OCI-LY7 (cell line): ENCODE data around the gene ECEL1. TPM values are rescaled to one million over a fixed set of nuclear protein-coding genes. Genes with fewer than 3 reads are reported as not detected.

Experiments
- BruUV-seq: library from RNA; stranded (reverse); fragments of 400-500 nt; replicated peaks from 2 replicates; lab custom pipeline; 2021; lab: Mats Ljungman, UMichigan
- CTCF ChIA-PET: fragments of 300-600 bp; sonication (Branson Sonifier 250); formaldehyde crosslinking; loops from one replicate; lab custom pipeline; 2022; ENCODE audit warnings: antibody characterized with exemption; ENCODE audit not compliant: unreplicated experiment; lab: Charles Lee
- POLR2A ChIA-PET: fragments of 300-600 bp; sonication (Branson Sonifier 250); formaldehyde crosslinking; loops from one replicate; lab custom pipeline; 2022; ENCODE audit warnings: antibody characterized with exemption; lab: Charles Lee
- DNase-seq: peaks from one replicate; pipeline ENCODE4 v3.0.0-alpha.2; 2015; ENCODE audit warnings: low spot score
- H2AFZ ChIP-seq: fragments of 200-600 bp; sonication (generic), shearing (Covaris generic); 2 replicates; pipeline ENCODE4 v1.6.1; 2014; ENCODE audit warnings: mild to moderate bottlenecking, antibody characterized with exemption, low read length, moderate library complexity
- H3K27ac ChIP-seq: fragments of 200-600 bp; sonication (generic); 2 replicates; pipeline ENCODE4 v1.5.1; 2014; ENCODE audit warnings: mixed run types, low read depth, mild to moderate bottlenecking, moderate library complexity, low read length, inconsistent platforms; ENCODE audit not compliant: poor library complexity, severe bottlenecking
- H3K36me3 ChIP-seq: fragments of 200-600 bp; sonication (generic); 2 replicates; pipeline ENCODE4 v1.6.1; 2014; ENCODE audit warnings: mild to moderate bottlenecking, antibody characterized with exemption, low read length, moderate library complexity, mixed read lengths; ENCODE audit not compliant: insufficient read depth
- H3K4me1 ChIP-seq: fragments of 200-600 bp; sonication (generic); 2 replicates; pipeline ENCODE4 v1.5.1; 2014; ENCODE audit warnings: mild to moderate bottlenecking, low read length; ENCODE audit not compliant: insufficient read depth, poor library complexity, severe bottlenecking
- H3K4me2 ChIP-seq: fragments of 200-600 bp; sonication (generic); 2 replicates; pipeline ENCODE4 v1.6.1; 2014; ENCODE audit warnings: mild to moderate bottlenecking, low read length
- H3K4me3 ChIP-seq: fragments of 200-600 bp; sonication (generic); 2 replicates; pipeline ENCODE4 v1.5.1; 2014; ENCODE audit warnings: mild to moderate bottlenecking, low read depth, low read length; ENCODE audit not compliant: poor library complexity, severe bottlenecking
- H3K79me2 ChIP-seq: fragments of 200-600 bp; sonication (generic); 2 replicates; pipeline ENCODE4 v1.6.1; 2016; ENCODE audit warnings: low read depth, mild to moderate bottlenecking, low read length, moderate library complexity, mixed read lengths; ENCODE audit not compliant: insufficient read depth
- H3K9me2 ChIP-seq: fragments of 200-600 bp; sonication (generic); 2 replicates; pipeline ENCODE4 v1.6.1; 2016; ENCODE audit warnings: mild to moderate bottlenecking, low read length, mixed read lengths; ENCODE audit not compliant: insufficient read depth
- H3K9me3 ChIP-seq: fragments of 200-600 bp; sonication (generic); 2 replicates; pipeline ENCODE4 v1.6.1; 2014; ENCODE audit warnings: mild to moderate bottlenecking, mixed run types, low read length, mixed read lengths
- H4K20me1 ChIP-seq: fragments of 200-600 bp; sonication (generic); 2 replicates; pipeline ENCODE4 v1.6.1; 2014; ENCODE audit warnings: mild to moderate bottlenecking, antibody characterized with exemption, low read length, moderate library complexity, mixed read lengths; ENCODE audit not compliant: insufficient read depth
- EZH2phosphoT487 ChIP-seq: fragments of 200-600 bp; sonication (generic); IDR thresholded peaks from 2 replicates; pipeline ENCODE4 v1.6.1; 2018; ENCODE audit warnings: low read depth, borderline replicate concordance, mild to moderate bottlenecking, mixed run types, antibody characterized with exemption, low read length, moderate library complexity, mixed read lengths
- intact Hi-C: fragments of 100-400 bp; cut with micrococcal nuclease; formaldehyde crosslinking; loops from one replicate; pipeline ENCODE4 v1.10.0; 2022; ENCODE audit not compliant: unreplicated experiment
- total RNA-seq, 2 experiments: library from RNA; depleted of rRNA in 1 of 2; stranded (reverse); fragments of >200 nt in 1 of 2; shearing (Covaris generic) in 1 of 2; gene quantifications; 2 replicates each; pipeline ENCODE4 v1.2.3, GENCODE V29; 2014 to 2022
- TF ChIP-seq, protein P1 (sequence below): fragments of 200-600 bp; sonication (generic); conservative IDR thresholded peaks from 2 replicates; pipeline ENCODE4 v1.5.1; 2014; ENCODE audit warnings: mild to moderate bottlenecking, antibody characterized with exemption, low read length, moderate library complexity, mixed read lengths

ECEL1 gene
- total RNA-seq, 2 experiments from 2014 or later = not detected

GRCh38 chr2:232497348-232497747, 9.7 kb upstream of the ECEL1 start:
- ChIA-PET POLR2A (no interaction called here), CTCF (no interaction called here)
- H3K9me2 ChIP-seq = no peaks in the 10 kb centered on the region
- no peaks in the 10 kb centered on the region for H3K79me2 ChIP-seq
- no peak overlapping the region for H3K27ac ChIP-seq
- H2AFZ ChIP-seq = no peak overlapping the region
- no peak overlapping the region for H3K4me3 ChIP-seq
- no peak overlapping the region for H3K4me2 ChIP-seq
- no peaks in the 10 kb centered on the region for H3K4me1 ChIP-seq
- TF ChIP-seq, protein P1, sequence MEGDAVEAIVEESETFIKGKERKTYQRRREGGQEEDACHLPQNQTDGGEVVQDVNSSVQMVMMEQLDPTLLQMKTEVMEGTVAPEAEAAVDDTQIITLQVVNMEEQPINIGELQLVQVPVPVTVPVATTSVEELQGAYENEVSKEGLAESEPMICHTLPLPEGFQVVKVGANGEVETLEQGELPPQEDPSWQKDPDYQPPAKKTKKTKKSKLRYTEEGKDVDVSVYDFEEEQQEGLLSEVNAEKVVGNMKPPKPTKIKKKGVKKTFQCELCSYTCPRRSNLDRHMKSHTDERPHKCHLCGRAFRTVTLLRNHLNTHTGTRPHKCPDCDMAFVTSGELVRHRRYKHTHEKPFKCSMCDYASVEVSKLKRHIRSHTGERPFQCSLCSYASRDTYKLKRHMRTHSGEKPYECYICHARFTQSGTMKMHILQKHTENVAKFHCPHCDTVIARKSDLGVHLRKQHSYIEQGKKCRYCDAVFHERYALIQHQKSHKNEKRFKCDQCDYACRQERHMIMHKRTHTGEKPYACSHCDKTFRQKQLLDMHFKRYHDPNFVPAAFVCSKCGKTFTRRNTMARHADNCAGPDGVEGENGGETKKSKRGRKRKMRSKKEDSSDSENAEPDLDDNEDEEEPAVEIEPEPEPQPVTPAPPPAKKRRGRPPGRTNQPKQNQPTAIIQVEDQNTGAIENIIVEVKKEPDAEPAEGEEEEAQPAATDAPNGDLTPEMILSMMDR = no peak
- no peak for TF ChIP-seq EZH2phosphoT487
- no peaks in the 10 kb centered on the region for H4K20me1 ChIP-seq
- no peaks in the 10 kb centered on the region for H3K36me3 ChIP-seq
- BruUV-seq = no TSS peak
- intact Hi-C loops = no loop called here
- no peak for DNase-seq
- H3K9me3 ChIP-seq = no peaks in the 10 kb centered on the region

GRCh38 chr2:232496501-232497270, 9.1 kb upstream of the ECEL1 start:
- no TSS peak for BruUV-seq

More at GRCh38 chr2:232496501-232497270, 9.1 kb upstream of the ECEL1 start:
- Histone ChIP-seq H3K4me1 (no peaks in the 10 kb centered on the region), H3K9me2 (no peaks in the 10 kb centered on the region), H3K4me3 (no peak overlapping the region), H2AFZ (no peak overlapping the region), H4K20me1 (no peaks in the 10 kb centered on the region), H3K27ac (no peak overlapping the region), H3K36me3 (no peaks in the 10 kb centered on the region), H3K9me3 (no peaks in the 10 kb centered on the region), H3K79me2 (no peaks in the 10 kb centered on the region), H3K4me2 (no peak overlapping the region)
- intact Hi-C loops = no loop called here
- CTCF ChIA-PET = no interaction called here
- TF ChIP-seq EZH2phosphoT487 = no peak
- TF ChIP-seq, protein P1 = no peak
- no peak for DNase-seq
- POLR2A ChIA-PET = interaction anchor here (0.6 kb wide), 1 partner anchor 127 kb away, joined by 5 read pairs; no protein-coding TSS in a partner anchor
